ENCODE measurements around the gene KRT26. TPM values are rescaled to one million over a fixed set of nuclear protein-coding genes. Genes with fewer than 3 reads are reported as not detected.
A peak's percentile ranks its signal among the peaks of the same experiment; 100 is the strongest.

KRT26 gene
- total and polyA plus RNA-seq, 2 experiments from 2014 or later = not detected

- no peak for TF ChIP-seq CTCF (IDR thresholded peaks at IDR 0.05; ENCODE audit: low read depth, low read length)
- H3K27me3 ChIP-seq = peaks cover 83% of the 10 kb centered on the region
- H3K4me3 ChIP-seq = no peak overlapping the region
- no peak overlapping the region for H3K27ac ChIP-seq
- H3K4me1 ChIP-seq (ENCODE audit: low read depth) = no peaks in the 10 kb centered on the region
- no peak for DNase-seq (ENCODE audit: low read depth in 1 of 2, low spot score in 1 of 2)
- H3K9me3 ChIP-seq (ENCODE audit: low read depth) = no peaks in the 10 kb centered on the region
- no peaks in the 10 kb centered on the region for H3K36me3 ChIP-seq
Observed at GRCh38 chr17:40812639-40813038, 40.6 kb upstream of the KRT26 start.

GRCh38 chr17:40810494-40810893 lies 38.5 kb upstream of the KRT26 start:
- TF ChIP-seq CTCF (IDR thresholded peaks at IDR 0.05; ENCODE audit: low read depth, low read length) = no peak
- Histone ChIP-seq H3K4me1 (ENCODE audit: low read depth) (no peaks in the 10 kb centered on the region), H3K27ac (no peak overlapping the region), H3K27me3 (peaks cover 99% of the 10 kb centered on the region), H3K36me3 (no peaks in the 10 kb centered on the region), H3K4me3 (no peak overlapping the region), H3K9me3 (ENCODE audit: low read depth) (no peaks in the 10 kb centered on the region)
- no peak for DNase-seq (ENCODE audit: low read depth in 1 of 2, low spot score in 1 of 2)

- H3K36me3 ChIP-seq = no peaks in the 10 kb centered on the region
- H3K27ac ChIP-seq = no peak overlapping the region
- H3K4me3 ChIP-seq = no peak overlapping the region
- no peaks in the 10 kb centered on the region for H3K9me3 ChIP-seq (ENCODE audit: low read depth)
- no peaks in the 10 kb centered on the region for H3K4me1 ChIP-seq (ENCODE audit: low read depth)
- peak in 1 of 2 donors; percentile 33 for DNase-seq (ENCODE audit: low read depth in 1 of 2, low spot score in 1 of 2)
- peaks cover 97% of the 10 kb centered on the region for H3K27me3 ChIP-seq
- TF ChIP-seq CTCF (IDR thresholded peaks at IDR 0.05; ENCODE audit: low read depth, low read length) = no peak
Observed at GRCh38 chr17:40809721-40810421, 37.9 kb upstream of the KRT26 start.

GRCh38 chr17:40806131-40806530 lies 34.1 kb upstream of the KRT26 start:
- H3K27ac ChIP-seq = no peak overlapping the region
- no peaks in the 10 kb centered on the region for H3K9me3 ChIP-seq (ENCODE audit: low read depth)
- TF ChIP-seq CTCF (IDR thresholded peaks at IDR 0.05; ENCODE audit: low read depth, low read length) = no peak
- H3K4me1 ChIP-seq (ENCODE audit: low read depth) = no peaks in the 10 kb centered on the region
- no peak for DNase-seq (ENCODE audit: low read depth in 1 of 2, low spot score in 1 of 2)
- no peaks in the 10 kb centered on the region for H3K36me3 ChIP-seq
- H3K27me3 ChIP-seq = peaks cover 83% of the 10 kb centered on the region
- H3K4me3 ChIP-seq = no peak overlapping the region

DNA sequence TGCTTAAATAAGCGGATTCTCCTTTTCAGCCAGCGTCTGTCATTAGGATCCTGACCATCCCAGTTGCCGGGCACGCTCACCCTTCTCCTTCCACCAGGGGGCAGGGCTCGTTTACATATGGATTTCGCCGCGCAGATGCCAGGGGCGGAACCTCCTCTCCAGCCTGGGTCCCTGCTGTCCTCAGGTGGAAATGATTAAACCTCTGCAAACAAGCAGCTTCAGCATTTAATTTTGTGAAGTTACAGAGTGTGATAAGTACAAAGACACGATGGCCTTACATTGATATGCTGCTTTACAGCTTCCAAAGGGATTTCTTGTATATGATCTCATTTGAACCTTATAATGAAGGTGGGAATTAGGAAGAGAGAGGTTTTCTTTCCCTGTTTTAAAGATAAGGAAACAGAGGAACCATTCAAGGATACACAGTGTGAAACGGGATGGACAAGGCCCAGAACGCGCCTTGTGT lies 31.6 kb upstream of the KRT26 start:
- TF ChIP-seq CTCF (IDR thresholded peaks at IDR 0.05; ENCODE audit: low read depth, low read length) = peak; percentile 94
- no peaks in the 10 kb centered on the region for H3K4me1 ChIP-seq (ENCODE audit: low read depth)
- H3K9me3 ChIP-seq (ENCODE audit: low read depth) = no peaks in the 10 kb centered on the region
- H3K27me3 ChIP-seq = peaks cover 81% of the 10 kb centered on the region
- peak; percentile 73 to 85 for DNase-seq (ENCODE audit: low read depth in 1 of 2, low spot score in 1 of 2)
- H3K4me3 ChIP-seq = no peak overlapping the region
- H3K36me3 ChIP-seq = no peaks in the 10 kb centered on the region
- H3K27ac ChIP-seq = no peak overlapping the region
